GM21576 (cell line): ENCODE results near the gene BCOR.

Experiments
- ATAC-seq: cut with Tn5 transposase; IDR thresholded peaks from one replicate; pipeline ENCODE4 v1.9.1; 2021; ENCODE audit warnings: mild to moderate bottlenecking, moderate library complexity; ENCODE audit not compliant: unreplicated experiment

Gene BCOR

DNA sequence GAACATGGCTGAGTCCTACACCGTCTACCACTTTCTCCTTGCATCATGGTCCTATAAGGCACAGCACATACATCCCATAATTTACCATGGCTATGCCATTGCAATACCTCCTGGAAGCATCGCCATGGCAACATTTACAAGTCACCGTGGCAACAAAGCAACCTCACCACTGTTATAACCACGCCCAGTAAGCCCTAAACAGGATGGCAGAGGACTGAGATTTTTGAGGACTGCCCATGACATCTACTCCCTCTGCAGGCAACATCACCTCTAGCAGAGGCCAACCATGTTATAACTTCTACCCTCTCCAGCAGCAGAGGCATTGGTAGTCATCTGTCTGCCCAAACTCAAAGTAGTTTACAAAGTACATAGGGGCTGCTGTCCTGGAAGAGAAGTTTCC lies 29.7 kb downstream of the BCOR start:
- no peak for ATAC-seq

DNA sequence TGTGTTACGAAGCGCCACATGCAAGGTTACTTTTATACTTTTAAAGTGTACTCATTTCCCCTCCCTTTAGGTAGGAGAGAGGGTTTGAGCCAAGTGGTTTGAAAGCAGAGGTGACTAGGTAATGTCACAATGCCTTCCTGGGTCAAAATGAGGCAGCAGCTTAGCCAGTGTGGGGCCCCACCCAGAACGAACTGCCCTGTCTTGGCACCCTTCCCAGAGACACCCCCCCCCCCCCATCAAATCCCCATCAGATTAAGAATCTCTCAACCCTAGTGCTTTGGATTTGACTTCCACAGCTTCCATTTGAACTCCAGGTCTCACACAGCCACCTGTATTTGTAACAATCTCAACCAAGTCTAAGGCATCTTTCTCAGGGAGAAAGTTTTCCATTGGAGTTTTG lies 31.1 kb downstream of the BCOR start:
- ATAC-seq, result no peak

- ATAC-seq, result no peak
Observed at GRCh38 chrX:40065296-40066046, 32.3 kb downstream of the BCOR start.

DNA sequence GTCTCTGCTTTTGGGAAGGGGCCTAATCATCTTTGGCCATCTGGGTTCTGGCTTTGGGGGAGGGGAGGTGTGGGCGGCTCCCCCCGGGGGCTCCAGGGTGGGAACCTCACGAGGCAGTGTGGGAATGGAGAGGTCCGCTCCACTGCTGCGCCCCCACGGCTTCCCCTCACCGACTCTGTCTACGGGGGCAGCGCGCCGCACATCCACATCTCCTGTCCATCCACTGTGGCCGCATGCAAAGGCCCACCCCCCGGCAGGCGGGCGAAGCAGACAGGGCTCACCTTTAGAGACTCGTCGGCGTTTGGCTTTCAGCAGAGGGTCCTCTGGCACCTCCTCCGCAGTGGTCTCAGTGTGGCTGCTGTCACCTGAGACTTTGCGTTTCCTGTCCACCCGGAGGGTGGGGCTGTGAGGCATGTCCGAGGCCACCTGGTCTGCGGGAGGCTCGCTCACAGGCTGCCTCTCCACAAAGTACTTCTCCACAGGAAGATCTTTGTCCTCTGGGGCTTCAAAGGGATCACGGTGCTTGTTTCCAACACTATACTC lies 33.6 kb downstream of the BCOR start:
- no peak for ATAC-seq

GRCh38 chrX:40063555-40063954 lies 34.2 kb downstream of the BCOR start:
- ATAC-seq, result no peak

GRCh38 chrX:40062525-40063155 lies 35.1 kb downstream of the BCOR start:
- no peak for ATAC-seq

- no peak for ATAC-seq
Observed at GRCh38 chrX:40061871-40062524, 35.8 kb downstream of the BCOR start.

- no peak for ATAC-seq
Observed at GRCh38 chrX:40061005-40061404, 36.8 kb downstream of the BCOR start.

DNA sequence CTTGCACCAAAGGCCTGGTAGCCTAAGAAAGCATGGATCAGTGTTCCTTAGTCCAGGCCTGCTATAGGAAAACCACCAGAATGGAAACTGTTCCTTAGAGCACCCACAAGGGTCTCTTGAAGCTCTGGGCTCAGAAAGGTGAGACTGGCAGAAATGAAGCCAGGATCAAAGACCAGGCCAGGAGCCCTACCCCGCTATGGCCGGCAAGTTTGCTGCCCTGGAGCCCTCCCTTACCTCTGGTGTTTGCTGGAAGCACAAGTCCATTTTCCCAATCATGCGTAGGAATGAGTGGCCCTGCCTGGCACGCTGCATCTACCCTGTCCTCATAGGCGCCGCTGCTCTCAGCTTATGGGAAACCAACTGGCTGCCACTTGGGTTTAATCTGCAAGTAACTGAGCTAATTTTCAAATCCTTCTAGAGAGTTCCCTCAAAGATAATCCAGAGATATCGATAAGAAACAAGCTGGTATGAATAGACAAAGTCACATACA lies 37.4 kb downstream of the BCOR start:
- no peak for ATAC-seq

- no peak for ATAC-seq
Observed at GRCh38 chrX:40058719-40059118, 39.0 kb downstream of the BCOR start.

DNA sequence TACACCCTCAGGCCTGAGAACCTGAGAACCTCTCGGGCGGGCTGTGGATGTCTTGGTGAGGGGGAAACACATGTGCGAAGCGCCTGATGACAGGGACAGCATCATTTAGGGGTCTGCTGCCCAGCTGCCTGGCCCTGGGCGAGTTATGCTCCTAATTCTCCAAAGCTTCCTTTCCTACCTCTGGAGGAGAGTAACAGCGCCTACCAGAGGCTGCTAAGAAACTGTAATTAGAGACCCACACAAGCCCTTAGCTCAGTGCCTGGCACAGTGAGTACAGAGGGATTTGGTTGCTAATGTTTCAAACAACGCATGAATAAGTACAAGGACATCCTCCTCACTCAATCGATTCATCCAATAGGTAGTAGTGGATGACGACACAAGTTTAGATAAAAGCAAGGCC lies 40.4 kb downstream of the BCOR start:
- no peak for ATAC-seq

DNA sequence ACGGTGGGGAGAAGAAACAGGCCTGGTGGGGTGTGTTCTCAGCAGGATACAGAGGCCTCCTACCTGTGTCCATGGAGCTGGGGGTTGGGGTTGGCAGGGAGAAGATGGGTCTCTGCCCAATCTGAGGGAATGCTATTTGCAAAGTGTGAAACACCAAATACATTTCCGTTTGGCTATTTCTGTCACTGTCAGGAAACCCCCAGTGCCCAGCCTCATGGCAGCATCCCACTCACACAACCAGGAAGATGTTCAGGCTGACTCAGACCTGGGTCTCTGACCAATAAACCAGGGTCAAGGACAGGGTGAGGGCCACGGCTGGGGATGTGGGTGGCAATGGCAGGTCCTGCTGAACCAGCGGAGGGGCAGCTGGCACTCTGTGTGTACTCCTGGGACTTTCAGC lies 41.3 kb downstream of the BCOR start:
- ATAC-seq, result no peak

GRCh38 chrX:40055495-40055894 lies 42.3 kb downstream of the BCOR start:
- no peak for ATAC-seq

DNA sequence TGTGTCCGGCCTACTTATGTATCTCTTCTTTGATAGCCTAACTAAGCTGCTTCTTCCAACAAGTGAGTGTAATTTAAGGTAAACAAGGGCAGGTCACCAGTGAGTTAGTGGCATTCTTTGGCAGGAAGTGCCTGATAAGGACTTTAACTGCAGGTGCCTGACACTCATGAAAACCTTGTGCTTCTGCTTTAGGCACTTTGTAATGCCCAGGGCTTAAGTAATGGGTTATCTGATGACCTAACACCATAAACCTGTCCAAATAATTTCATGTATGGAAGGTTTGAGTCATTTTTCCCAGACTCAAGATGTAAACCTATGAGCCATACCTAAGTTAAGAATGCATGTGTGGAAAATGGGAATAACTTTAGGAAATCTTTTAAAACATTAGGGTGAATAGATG lies 43.0 kb downstream of the BCOR start:
- ATAC-seq, result no peak

- no peak for ATAC-seq
Observed at GRCh38 chrX:40050532-40050931, 47.2 kb downstream of the BCOR start.

- ATAC-seq, result no peak
Observed at GRCh38 chrX:40049084-40049641, 48.6 kb downstream of the BCOR start.

DNA sequence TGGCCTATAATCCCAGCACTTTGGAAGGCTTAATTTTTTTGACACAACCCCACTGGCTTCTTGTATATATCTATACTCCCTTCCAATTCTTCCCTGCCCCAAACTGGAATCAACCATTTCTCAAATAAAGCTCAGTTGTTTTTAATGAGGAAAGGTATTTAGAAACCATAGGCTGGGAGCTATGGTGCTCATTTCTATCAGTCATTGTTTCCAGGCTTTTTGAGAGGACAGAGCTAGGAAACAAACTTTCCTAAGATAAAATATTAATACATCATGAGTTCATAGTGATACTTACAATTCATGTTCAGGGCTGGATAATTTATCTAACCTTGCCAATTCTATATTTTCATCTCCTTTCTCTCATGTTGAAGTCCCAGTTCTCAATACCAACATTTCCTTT lies 50.3 kb downstream of the BCOR start:
- no peak for ATAC-seq

- no peak for ATAC-seq
Observed at GRCh38 chrX:40043895-40044294, 53.9 kb downstream of the BCOR start.

- no peak for ATAC-seq
Observed at GRCh38 chrX:40041915-40042314, 55.8 kb downstream of the BCOR start.

DNA sequence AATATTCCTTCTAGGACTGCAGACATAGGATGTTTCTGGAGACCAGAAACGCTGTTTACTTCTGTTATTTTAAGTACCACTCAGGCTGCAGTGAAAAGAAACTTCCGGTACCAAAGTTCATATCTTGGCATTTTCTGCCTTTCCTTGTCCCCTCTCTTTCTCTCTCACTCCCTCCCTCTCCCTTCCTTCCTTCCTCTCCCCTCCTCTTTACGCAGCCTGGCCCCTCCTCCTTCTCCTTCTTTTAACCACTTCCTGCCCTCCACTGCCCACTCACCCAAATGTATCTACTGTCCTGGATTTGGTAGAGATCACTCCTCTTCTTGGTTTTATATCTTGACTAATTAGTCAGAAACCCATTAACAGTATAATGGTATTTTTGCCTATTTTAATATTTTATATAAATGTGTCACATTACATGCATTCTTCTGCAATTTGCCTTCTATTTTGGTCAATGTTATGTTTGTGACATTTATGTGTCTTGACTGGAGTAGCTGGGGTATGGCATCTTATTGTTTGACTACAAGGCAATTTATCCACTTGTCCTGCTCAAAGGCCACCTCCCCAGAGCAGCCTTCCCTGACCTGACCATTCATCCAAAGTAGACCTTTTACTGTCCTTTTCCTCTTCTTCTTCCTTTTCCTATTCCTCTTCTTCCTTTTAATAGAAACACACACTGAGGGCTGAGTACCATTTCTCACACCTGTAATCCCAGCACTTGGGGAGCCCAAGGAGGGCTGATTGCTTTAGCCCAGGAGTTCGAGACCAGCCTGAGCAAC lies 56.9 kb downstream of the BCOR start:
- no peak for ATAC-seq

DNA sequence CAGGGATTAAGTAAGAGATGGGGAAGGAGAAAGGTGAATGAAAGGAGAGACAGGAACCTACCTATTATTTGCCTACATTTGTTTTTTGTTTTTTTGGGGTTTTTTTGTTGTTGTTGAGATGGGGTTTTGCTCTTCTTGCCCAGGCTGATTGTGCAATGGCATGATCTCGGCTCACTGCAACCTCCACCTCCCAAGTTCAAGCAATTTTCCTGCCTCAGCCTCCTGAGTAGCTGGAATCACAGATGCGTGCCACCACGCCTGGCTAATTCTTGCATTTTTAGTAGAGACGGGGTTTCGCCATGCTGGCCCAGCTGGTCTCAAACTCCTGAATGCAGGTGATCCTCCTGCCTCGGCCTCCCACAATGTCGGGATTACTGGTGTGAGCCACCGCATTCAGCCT lies 57.9 kb downstream of the BCOR start:
- ATAC-seq, result no peak
